ENCODE results near the gene TMEM272.

DNA sequence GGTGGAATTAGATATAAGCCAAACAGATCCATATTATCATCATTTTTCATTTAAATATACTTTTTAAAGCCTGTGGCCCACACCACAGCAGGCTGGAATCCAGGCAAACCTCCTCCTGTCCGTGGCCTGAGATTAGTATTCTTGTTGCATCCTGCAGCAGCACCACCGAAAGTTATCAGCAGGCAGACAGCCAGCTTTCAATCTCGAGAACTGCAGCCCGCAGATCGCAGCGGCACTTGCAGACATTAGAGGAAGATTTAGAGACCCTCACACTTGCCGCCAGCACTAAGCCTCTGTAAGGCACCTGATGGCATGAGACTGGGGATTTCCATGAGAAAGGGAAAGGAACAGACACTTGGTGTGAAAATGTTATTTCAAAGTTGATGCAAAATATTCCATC lies 48.4 kb downstream of the TMEM272 start:
- TF ChIP-seq NFRKB (IDR thresholded peaks at IDR 0.05) = no peak
- TF ChIP-seq LEF1 (IDR thresholded peaks at IDR 0.05; ENCODE audit: borderline replicate concordance) = no peak
- TF ChIP-seq ARNT (IDR thresholded peaks at IDR 0.05) = no peak
- no peak for TF ChIP-seq SP1 (IDR thresholded peaks at IDR 0.05)
- no peak for TF ChIP-seq FOXK2 (IDR thresholded peaks at IDR 0.05)
- TF ChIP-seq FOXA1 (IDR thresholded peaks at IDR 0.05) = no peak

All from HEK293T (cell line).